ENCODE measurements around the gene KCNN4.

DNA sequence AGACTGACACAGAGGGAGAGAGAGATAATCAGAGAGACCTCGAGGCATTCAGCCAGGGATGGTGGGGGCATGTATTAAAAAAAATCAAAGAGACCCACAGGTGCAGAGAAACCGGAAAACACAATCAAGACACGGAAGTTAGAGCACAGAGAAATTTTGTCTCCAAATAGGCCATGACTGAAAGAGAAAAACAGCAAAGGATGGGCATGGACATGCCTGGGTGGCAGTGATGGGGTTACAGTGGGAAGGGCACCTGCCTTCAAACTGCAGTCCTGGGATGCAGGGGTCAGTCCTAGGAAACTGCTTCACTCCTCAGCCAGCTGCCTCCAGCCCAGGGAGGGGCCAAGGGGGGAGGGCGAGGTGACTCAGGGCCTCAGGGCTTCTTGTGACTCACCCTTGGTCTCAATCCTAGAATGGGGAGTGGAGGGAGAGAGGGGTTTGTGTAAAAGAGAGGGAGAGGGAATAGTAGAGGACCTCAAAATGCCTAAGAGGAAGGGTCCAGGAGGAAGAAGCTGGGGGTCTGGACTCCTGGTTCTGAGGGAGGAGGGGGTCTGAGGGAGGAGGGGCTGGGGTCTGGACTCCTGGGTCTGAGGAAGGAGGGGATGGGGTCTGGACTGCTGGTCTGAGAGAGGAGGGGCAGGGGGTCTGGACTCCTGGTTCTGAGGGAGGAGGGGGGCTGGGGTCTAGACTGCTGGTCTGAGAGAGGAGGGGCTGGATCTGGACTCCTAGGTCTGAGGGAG, 3.6 kb upstream of the KCNN4 start:
- TF ChIP-seq, protein P1, sequence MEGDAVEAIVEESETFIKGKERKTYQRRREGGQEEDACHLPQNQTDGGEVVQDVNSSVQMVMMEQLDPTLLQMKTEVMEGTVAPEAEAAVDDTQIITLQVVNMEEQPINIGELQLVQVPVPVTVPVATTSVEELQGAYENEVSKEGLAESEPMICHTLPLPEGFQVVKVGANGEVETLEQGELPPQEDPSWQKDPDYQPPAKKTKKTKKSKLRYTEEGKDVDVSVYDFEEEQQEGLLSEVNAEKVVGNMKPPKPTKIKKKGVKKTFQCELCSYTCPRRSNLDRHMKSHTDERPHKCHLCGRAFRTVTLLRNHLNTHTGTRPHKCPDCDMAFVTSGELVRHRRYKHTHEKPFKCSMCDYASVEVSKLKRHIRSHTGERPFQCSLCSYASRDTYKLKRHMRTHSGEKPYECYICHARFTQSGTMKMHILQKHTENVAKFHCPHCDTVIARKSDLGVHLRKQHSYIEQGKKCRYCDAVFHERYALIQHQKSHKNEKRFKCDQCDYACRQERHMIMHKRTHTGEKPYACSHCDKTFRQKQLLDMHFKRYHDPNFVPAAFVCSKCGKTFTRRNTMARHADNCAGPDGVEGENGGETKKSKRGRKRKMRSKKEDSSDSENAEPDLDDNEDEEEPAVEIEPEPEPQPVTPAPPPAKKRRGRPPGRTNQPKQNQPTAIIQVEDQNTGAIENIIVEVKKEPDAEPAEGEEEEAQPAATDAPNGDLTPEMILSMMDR (conservative IDR thresholded peaks at IDR 0.05; ENCODE audit: low read depth in 2 of 2): no peak
- TF ChIP-seq POLR2AphosphoS5 (IDR thresholded peaks at IDR 0.05; ENCODE audit: low read depth) (no peak), EZH2 (IDR thresholded peaks at IDR 0.05; ENCODE audit: low read depth, unreplicated experiment) (no peak), EZH2phosphoT487 (IDR thresholded peaks at IDR 0.05; ENCODE audit: unreplicated experiment) (no peak)
- TF ChIP-seq, protein P2, sequence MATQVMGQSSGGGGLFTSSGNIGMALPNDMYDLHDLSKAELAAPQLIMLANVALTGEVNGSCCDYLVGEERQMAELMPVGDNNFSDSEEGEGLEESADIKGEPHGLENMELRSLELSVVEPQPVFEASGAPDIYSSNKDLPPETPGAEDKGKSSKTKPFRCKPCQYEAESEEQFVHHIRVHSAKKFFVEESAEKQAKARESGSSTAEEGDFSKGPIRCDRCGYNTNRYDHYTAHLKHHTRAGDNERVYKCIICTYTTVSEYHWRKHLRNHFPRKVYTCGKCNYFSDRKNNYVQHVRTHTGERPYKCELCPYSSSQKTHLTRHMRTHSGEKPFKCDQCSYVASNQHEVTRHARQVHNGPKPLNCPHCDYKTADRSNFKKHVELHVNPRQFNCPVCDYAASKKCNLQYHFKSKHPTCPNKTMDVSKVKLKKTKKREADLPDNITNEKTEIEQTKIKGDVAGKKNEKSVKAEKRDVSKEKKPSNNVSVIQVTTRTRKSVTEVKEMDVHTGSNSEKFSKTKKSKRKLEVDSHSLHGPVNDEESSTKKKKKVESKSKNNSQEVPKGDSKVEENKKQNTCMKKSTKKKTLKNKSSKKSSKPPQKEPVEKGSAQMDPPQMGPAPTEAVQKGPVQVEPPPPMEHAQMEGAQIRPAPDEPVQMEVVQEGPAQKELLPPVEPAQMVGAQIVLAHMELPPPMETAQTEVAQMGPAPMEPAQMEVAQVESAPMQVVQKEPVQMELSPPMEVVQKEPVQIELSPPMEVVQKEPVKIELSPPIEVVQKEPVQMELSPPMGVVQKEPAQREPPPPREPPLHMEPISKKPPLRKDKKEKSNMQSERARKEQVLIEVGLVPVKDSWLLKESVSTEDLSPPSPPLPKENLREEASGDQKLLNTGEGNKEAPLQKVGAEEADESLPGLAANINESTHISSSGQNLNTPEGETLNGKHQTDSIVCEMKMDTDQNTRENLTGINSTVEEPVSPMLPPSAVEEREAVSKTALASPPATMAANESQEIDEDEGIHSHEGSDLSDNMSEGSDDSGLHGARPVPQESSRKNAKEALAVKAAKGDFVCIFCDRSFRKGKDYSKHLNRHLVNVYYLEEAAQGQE (IDR thresholded peaks at IDR 0.05; ENCODE audit: unreplicated experiment): no peak
